T-helper 1 cell treated with Interleukin-12 subunit alpha and Interleukin-12 subunit beta and Interleukin-4 antibody, amounts not matched to agents 30 μg/mL and 1 μg/mL, for 36 hours (primary cell): ENCODE data around the gene DSP.

Experiments used
- H3K27ac Mint-ChIP-seq: one replicate; pipeline ENCODE4 v1.8.0; 2021; ENCODE audit warnings: mild to moderate bottlenecking, mixed read lengths
- H3K27me3 Mint-ChIP-seq: one replicate; pipeline ENCODE4 v1.8.0; 2021; ENCODE audit warnings: low read depth, mixed read lengths
- H3K36me3 Mint-ChIP-seq: one replicate; pipeline ENCODE4 v1.8.0; 2021; ENCODE audit warnings: low read depth, mixed read lengths
- H3K4me1 Mint-ChIP-seq: one replicate; pipeline ENCODE4 v1.8.0; 2021; ENCODE audit warnings: low read depth, mixed read lengths
- H3K4me3 Mint-ChIP-seq: one replicate; pipeline ENCODE4 v1.8.0; 2021; ENCODE audit warnings: mild to moderate bottlenecking, moderate library complexity, mixed read lengths
- H3K9me3 Mint-ChIP-seq: one replicate; pipeline ENCODE4 v1.8.0; 2021; ENCODE audit warnings: mixed read lengths

The DSP gene

GRCh38 chr6:7545316-7546019, 4.0 kb downstream of the DSP start:
- no peaks in the 10 kb centered on the region for H3K36me3 Mint-ChIP-seq
- H3K4me3 Mint-ChIP-seq = no peak overlapping the region
- H3K9me3 Mint-ChIP-seq = no peaks in the 10 kb centered on the region
- peaks cover 70% of the 10 kb centered on the region for H3K27me3 Mint-ChIP-seq
- H3K4me1 Mint-ChIP-seq = peaks cover 6% of the 10 kb centered on the region
- H3K27ac Mint-ChIP-seq = no peak overlapping the region

- Mint-ChIP-seq H3K9me3 (no peaks in the 10 kb centered on the region), H3K27me3 (peaks cover 70% of the 10 kb centered on the region), H3K4me1 (peaks cover 1% of the 10 kb centered on the region), H3K4me3 (no peak overlapping the region), H3K27ac (no peak overlapping the region), H3K36me3 (no peaks in the 10 kb centered on the region)
These were observed 4.5 kb downstream of the DSP start for GRCh38 chr6:7546020-7546369.

DNA sequence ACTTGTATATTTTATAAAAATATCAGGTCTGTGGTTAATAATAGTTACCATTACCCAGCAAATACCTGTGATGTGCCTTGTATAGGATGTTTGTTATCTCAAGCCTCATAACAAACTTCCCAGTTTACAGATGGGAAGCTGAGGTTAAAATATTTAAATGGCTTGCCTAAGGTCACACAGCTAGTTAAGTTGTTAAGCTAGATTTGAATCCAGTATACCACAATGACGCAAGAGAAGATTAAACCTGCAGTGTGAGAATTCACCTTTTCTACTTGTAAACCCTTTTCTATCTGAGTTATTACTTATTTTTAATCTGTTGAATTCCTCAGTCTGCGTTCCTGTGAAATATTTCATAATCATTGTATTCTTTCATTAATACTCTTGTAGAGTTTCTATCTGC, 4.9 kb downstream of the DSP start:
- Mint-ChIP-seq H3K9me3 (no peaks in the 10 kb centered on the region), H3K36me3 (no peaks in the 10 kb centered on the region), H3K27ac (no peak overlapping the region), H3K4me3 (no peak overlapping the region), H3K4me1 (no peaks in the 10 kb centered on the region), H3K27me3 (peaks cover 70% of the 10 kb centered on the region)

DNA sequence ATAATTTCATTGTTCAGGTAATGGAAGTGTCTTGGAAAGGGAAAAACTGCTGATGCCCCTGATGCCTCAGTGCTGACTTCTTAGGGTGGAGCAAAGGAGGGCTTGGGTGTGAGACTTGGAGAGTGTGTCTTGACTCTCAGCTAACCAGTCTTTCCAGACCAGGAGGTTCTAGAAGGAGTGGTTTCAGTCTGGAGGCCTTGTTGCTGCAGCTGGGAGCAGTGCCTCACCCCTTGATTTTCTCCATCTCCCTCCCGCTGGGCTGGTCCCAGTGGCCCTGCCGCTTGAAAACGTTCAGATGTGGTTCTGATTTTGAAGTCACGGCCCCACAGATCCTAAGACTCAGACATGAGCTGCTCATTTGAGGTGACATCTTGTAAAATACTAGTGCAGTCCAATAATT, 5.4 kb downstream of the DSP start:
- Mint-ChIP-seq H3K27ac (no peak overlapping the region), H3K27me3 (peaks cover 71% of the 10 kb centered on the region)

DNA sequence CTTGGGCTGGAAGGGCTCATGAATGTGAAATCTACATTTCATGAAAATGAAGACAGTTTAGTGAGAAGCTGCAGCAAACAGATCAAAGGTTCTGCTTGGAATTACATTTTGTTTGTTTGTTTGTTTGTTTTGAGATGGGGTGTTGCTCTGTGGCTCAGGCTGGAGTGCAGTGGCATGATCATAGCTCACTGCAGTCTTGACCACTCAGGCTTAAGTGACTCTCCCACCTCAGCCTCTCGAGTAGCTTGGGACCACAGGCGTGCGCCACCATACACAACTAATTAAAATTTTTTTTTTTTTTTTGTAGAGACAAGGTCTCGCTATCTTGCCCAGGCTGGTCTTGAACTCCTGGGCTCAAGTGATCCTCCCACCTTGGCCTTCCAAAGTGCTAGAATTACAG, 5.8 kb downstream of the DSP start:
- Mint-ChIP-seq H3K9me3 (no peaks in the 10 kb centered on the region), H3K4me3 (no peak overlapping the region), H3K27ac (no peak overlapping the region), H3K36me3 (no peaks in the 10 kb centered on the region), H3K27me3 (peaks cover 73% of the 10 kb centered on the region), H3K4me1 (no peaks in the 10 kb centered on the region)

More for the DNA sequence above, 5.4 kb downstream of the DSP start:
- H3K4me3 Mint-ChIP-seq = no peak overlapping the region
- H3K9me3 Mint-ChIP-seq = no peaks in the 10 kb centered on the region
- H3K36me3 Mint-ChIP-seq = no peaks in the 10 kb centered on the region
- H3K4me1 Mint-ChIP-seq = no peaks in the 10 kb centered on the region

GRCh38 chr6:7550433-7550801, 8.9 kb downstream of the DSP start:
- no peaks in the 10 kb centered on the region for H3K9me3 Mint-ChIP-seq
- H3K4me3 Mint-ChIP-seq = no peak overlapping the region
- H3K36me3 Mint-ChIP-seq = no peaks in the 10 kb centered on the region
- H3K27me3 Mint-ChIP-seq = peaks cover 69% of the 10 kb centered on the region
- H3K4me1 Mint-ChIP-seq = no peaks in the 10 kb centered on the region
- H3K27ac Mint-ChIP-seq = no peak overlapping the region

DNA sequence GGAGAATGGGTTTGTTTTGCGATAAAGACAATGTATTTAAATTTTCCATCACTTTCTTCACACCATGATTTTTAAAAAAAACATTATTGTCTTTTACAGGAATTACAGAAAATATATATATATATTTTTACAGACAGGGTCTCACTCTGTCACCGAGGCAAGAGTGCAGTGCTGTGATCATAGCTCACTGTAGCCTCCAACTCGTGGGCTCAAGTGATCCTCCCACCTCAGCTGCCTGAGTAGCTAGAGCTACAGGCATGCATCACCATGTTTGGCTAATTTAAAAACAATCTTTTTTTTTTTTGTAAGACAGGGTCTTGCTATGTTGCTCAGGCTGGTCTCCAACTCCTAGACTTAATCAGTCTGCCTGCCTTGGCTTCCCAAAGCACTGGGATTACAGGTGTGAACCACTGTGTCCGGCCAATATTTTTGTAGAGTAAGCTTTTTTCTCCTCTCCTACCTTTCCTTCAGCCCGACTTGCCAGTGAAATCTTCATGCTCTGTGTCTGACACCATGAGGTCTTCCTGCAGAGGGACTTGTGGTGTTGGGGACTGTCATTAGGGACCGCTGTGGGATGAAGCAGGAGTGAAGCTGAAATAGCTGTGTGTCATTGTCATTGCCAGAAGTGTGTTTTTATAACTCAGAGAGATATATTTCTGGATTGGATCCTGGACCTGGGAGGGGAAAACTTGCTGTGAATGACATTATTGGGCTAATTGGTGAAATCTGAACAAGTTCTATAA, 13.2 kb downstream of the DSP start:
- Mint-ChIP-seq H3K4me1 (no peaks in the 10 kb centered on the region), H3K36me3 (no peaks in the 10 kb centered on the region), H3K27ac (no peak overlapping the region), H3K27me3 (peaks cover 50% of the 10 kb centered on the region), H3K4me3 (no peak overlapping the region), H3K9me3 (no peaks in the 10 kb centered on the region)

DNA sequence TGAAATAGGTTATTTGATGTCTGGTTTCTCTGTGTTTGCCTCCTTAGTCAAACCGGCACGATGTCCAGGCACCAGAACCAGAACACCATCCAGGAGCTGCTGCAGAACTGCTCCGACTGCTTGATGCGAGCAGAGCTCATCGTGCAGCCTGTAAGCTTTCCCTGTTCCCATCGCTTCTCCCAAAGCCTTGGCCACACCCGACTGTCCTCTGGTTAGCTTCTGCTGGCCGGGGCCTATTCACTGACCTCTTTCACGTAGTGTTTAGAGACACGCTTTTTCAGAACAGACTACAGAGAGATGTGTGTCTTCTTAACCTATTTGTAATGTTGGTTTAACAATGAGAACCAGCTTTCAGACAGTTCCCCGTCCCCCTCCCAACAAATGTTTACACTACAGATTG, 14.2 kb downstream of the DSP start:
- Mint-ChIP-seq H3K36me3 (no peaks in the 10 kb centered on the region), H3K27ac (no peak overlapping the region), H3K4me1 (no peaks in the 10 kb centered on the region), H3K9me3 (no peaks in the 10 kb centered on the region), H3K27me3 (peaks cover 49% of the 10 kb centered on the region), H3K4me3 (no peak overlapping the region)

GRCh38 chr6:7556394-7557106, 15.1 kb downstream of the DSP start:
- Mint-ChIP-seq H3K27ac (no peak overlapping the region), H3K36me3 (no peaks in the 10 kb centered on the region), H3K4me3 (no peak overlapping the region), H3K27me3 (peaks cover 46% of the 10 kb centered on the region), H3K4me1 (no peaks in the 10 kb centered on the region), H3K9me3 (no peaks in the 10 kb centered on the region)

DNA sequence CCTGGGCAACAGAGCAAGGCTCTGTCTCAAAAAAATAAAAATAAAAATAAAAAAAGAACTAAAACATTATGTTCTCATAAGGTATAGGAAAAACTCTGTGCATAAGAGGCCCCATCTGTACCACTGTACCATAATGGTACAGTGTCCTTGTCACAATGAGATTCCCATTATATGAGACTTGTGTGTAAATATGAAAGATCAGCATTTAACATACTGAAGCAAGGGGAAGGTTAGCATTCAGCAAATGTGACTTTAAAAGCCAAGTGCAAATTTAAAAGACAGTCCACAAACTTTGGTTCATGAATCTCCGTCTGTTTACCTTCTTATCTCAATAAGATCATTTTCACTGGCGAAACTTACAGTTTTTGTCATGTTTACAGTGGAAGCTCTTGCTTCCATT, 16.2 kb downstream of the DSP start:
- H3K27ac Mint-ChIP-seq = no peak overlapping the region
- H3K4me1 Mint-ChIP-seq = no peaks in the 10 kb centered on the region
- peaks cover 43% of the 10 kb centered on the region for H3K27me3 Mint-ChIP-seq
- H3K4me3 Mint-ChIP-seq = no peak overlapping the region
- no peaks in the 10 kb centered on the region for H3K36me3 Mint-ChIP-seq
- no peaks in the 10 kb centered on the region for H3K9me3 Mint-ChIP-seq

DNA sequence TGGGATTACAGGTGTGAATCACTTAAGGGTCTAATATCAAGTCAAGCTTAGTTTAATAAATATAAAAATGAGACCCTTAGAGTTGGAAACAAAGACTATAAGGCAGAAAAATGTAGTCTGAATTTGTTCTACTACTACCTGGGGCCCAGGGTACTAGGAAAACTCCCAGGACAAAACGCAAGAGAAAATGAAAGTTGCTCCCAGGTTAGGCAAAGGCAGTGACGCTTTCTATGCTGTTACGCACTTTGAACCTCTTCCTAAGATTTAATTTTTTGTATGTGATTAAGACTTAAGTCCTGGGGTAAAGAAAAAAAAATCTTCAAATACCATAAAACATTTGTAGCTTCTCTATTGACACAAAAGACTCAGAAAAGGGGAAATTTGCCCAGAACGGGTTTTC, 17.3 kb downstream of the DSP start:
- no peaks in the 10 kb centered on the region for H3K36me3 Mint-ChIP-seq
- peaks cover 43% of the 10 kb centered on the region for H3K27me3 Mint-ChIP-seq
- no peaks in the 10 kb centered on the region for H3K4me1 Mint-ChIP-seq
- no peaks in the 10 kb centered on the region for H3K9me3 Mint-ChIP-seq
- no peak overlapping the region for H3K27ac Mint-ChIP-seq
- no peak overlapping the region for H3K4me3 Mint-ChIP-seq

- Mint-ChIP-seq H3K4me3 (no peak overlapping the region), H3K9me3 (no peaks in the 10 kb centered on the region), H3K4me1 (no peaks in the 10 kb centered on the region), H3K27me3 (peaks cover 39% of the 10 kb centered on the region), H3K27ac (no peak overlapping the region), H3K36me3 (no peaks in the 10 kb centered on the region)
These were observed 17.7 kb downstream of the DSP start for GRCh38 chr6:7559196-7559595.

DNA sequence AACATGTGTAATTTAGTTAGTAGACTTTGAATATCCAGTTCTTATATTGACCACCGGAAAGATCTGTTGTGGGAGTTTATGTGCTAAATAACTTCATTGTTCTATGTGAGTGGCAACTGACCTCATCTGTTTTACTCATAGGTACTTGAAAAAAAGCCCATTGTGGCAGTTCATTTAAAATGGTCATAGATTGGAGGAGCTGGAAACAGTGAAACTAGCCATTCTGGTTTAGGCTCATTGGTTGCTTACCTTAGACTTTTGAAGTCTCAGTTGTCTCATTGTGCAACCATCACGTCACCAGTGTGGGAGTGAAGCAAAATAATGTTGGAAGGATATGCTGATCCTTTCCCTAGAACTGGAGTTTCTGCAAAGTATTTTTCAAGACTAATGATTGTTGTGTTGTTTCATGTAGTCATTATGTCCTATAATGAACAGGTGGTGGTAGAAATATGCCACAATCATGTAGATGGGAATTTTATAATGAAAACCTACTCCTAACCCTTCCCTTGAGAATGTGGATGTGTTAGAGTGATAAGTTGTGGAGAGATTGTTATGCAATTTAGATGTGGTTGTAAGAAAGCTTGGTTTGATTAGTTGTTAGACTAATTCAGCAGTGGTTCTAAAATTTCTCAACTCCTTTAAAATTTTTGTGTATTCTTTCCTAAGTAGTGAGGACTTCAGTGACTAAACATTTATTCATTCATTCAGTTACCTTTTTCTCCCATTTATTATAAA, 18.3 kb downstream of the DSP start:
- H3K27me3 Mint-ChIP-seq = peaks cover 35% of the 10 kb centered on the region
- no peak overlapping the region for H3K27ac Mint-ChIP-seq
- no peaks in the 10 kb centered on the region for H3K36me3 Mint-ChIP-seq
- no peaks in the 10 kb centered on the region for H3K4me1 Mint-ChIP-seq
- no peaks in the 10 kb centered on the region for H3K9me3 Mint-ChIP-seq
- H3K4me3 Mint-ChIP-seq = no peak overlapping the region

GRCh38 chr6:7561153-7561964, 19.9 kb downstream of the DSP start:
- H3K36me3 Mint-ChIP-seq = no peaks in the 10 kb centered on the region
- H3K4me1 Mint-ChIP-seq = no peaks in the 10 kb centered on the region
- peaks cover 31% of the 10 kb centered on the region for H3K27me3 Mint-ChIP-seq
- no peak overlapping the region for H3K4me3 Mint-ChIP-seq
- no peak overlapping the region for H3K27ac Mint-ChIP-seq
- no peaks in the 10 kb centered on the region for H3K9me3 Mint-ChIP-seq
